ENCODE measurements around the gene TMEM98.
"Not testable (repeated sequence)": the region's sequence is repeated elsewhere in the genome, so short reads cannot be mapped to it uniquely, and the experiment has no call there.

The TMEM98 gene, protein sequence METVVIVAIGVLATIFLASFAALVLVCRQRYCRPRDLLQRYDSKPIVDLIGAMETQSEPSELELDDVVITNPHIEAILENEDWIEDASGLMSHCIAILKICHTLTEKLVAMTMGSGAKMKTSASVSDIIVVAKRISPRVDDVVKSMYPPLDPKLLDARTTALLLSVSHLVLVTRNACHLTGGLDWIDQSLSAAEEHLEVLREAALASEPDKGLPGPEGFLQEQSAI

GRCh38 chr17:32927724-32928585, at the start of gene TMEM98:
TMEM98 (plus strand) TSS chr17:32928153; CDS start chr17:32931529, 3,376 bp downstream.
- DNase-seq: no peak

DNA sequence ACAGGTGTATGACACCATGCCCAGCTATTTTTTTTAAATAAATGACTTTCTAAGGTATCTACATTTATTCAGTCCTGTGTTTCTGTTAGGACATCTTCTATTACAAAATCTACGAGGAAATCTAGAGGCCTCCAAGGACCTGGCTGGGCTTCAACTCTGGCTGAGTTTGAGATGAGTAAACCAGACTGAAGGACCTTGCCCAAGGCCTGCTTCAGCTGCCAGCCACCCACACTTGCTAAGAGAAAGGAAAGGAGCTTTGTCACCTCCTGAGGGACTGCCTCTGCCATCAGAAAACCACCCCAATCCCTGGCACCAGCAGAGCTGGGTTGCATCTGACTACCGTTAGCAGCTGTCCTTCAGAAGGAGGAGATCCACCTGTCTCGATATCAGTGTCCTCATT, 49.7 kb upstream of the TMEM98 start:
- DNase-seq: no peak

- DNase-seq: no peak
Measured at GRCh38 chr17:32879134-32879533, 48.8 kb upstream of the TMEM98 start.

DNA sequence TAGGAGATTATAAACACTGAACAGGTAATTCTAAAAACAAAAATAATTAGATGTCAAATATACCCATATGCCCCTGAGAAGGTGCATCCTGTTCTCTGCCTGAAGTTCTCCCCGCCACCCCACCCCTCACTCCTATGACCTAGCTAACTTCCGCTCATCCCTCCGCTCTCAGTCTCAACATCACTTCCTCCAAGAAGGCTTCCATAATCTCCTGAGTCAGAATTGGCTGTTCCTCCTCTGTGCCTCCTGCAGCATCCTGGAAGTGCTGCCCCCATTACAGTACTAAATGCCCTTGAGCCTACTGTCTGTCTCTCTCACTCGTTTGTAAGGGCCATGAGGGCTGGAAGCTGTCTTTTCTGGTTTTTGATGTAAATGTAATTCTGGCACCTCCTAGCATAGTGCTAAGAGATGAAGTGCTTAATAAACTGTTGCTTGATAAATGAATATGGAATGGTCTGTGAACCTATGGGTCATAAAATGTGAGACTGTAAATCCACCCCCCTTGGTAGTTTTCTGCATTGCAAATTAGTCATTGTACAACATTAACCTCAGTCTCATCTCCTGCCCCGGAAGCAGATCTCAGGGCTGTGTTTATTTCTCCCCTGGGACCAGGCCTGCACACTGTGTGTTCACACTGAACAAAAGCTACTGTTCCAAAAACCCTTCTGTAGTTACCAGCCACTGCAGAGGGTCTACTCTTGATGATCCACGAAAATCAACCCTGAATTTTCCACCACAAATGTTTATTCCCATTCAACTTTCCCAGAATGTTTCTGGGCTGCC, 47.1 kb upstream of the TMEM98 start:
- DNase-seq: no peak

GRCh38 chr17:32882029-32882428, 45.9 kb upstream of the TMEM98 start:
- no peak for DNase-seq

GRCh38 chr17:32882734-32883133, 45.2 kb upstream of the TMEM98 start:
- DNase-seq: no peak

DNA sequence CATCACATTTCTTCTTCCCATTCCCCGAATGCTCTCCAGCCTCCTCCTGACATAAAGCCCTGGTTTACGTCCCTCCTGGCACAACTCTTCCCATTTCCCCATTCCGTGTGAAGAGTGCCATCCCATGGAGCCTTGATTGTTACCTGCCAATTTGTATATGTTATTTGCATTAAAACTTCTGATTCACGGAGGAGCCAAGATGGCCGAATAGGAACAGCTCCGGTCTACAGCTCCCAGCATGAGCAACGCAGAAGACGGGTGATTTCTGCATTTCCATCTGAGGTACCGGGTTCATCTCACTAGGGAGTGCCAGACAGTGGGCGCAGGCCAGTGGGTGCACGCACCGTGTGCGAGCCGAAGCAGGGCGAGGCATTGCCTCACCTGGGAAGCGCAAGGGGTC, 41.0 kb upstream of the TMEM98 start:
- DNase-seq: not testable (repeated sequence)

GRCh38 chr17:32887410-32887809, 40.5 kb upstream of the TMEM98 start:
- not testable (repeated sequence) for DNase-seq

DNA sequence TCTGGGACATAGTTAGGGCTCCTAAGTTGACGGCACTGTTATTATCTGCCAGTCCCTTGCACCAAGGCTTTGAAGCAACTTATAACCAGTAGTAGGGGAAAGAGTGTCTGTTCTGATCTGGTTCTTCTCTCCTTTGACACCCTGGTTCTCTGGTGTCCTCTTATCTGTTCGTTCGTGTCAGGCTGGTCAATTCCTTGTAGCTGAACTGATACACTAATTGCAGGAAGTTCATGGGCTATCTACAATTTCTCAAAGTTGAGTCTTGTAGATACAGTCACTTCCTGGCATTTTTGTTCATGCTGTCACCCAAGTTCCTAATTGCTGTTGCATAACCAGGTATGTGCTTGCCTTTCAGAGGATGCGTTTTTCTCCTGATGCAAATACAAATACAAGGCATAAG, 33.7 kb upstream of the TMEM98 start:
- DNase-seq: no peak

- no peak for DNase-seq
Measured at GRCh38 chr17:32896647-32897258, 31.2 kb upstream of the TMEM98 start.

DNA sequence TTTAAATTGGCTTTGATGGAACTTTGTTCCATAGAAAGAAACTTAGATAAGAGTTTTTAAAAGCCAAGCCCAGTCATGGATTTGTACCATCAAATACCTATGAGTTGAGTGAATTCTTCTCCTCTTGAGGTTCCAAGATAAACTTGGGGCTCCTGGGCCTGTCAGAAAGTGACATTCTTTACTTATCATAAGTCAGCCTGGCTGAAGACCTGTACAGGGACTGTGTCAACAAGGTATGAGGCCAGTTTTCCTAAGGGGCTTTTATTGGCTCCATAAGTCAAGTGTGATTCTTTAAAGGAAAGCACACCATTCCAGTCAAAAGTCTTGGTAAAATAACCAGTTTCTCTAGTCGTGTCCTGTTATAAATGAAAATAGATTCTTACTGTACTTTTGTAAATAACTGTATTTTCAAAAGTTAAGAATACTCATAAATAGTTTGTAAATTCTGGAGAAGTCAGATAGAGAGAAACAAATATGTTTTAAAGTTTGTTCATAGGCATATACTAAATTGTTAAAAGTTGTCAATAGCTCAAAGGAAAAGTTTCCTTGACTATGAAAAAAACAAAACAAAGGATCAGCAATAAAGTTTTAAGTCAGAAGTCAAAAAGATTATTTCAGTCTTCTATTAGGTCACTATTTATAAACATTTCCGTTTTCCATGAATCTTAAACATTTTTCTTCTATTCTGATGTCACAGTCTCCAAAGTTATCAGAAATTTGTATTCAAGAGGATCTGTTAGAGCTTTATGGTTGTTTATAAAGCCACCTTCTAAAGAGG, 28.5 kb upstream of the TMEM98 start:
- no peak for DNase-seq

GRCh38 chr17:32901743-32902142, 26.2 kb upstream of the TMEM98 start:
- no peak for DNase-seq

GRCh38 chr17:32903774-32904673, 23.9 kb upstream of the TMEM98 start:
- no peak for DNase-seq

DNA sequence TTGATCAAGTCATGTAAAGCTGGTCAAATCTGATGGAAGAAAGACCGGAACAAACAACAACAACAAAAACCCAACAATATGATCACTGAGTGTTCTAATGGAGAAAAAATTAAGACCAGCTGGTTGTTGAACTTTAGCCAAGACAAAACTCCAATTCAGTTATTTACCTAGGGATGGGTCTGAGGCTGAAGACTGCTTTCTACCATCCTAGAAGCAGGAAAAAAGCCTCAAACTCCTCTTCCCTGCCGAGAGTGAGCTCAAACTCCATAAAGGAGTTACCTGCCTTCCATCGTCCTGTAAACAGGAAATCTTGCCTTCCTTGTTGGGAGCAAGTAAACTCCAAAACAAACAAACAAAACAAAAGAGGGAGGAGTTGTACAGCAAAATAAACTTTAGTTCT, 23.1 kb upstream of the TMEM98 start:
- DNase-seq: no peak

DNA sequence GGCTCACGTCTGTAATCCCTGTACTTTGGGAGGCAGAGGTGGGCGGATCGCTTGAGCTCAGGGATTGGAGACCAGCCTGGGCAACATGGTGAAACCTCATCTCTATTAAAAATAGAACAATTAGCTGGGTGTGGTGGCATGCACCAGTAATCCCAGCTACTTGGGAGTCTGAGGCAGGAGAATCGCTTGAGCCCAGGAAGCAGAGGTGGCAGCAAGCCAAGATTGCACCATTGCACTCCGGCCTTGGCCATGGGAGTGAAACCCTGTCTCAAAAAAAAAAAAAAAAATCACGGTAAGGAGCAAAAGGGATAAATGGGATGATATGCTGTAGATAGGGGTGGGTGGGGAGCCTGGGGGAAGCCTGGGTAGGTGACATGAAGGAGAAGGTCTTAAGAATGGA, 20.4 kb upstream of the TMEM98 start:
- DNase-seq: no peak

GRCh38 chr17:32909787-32910369, 18.1 kb upstream of the TMEM98 start:
- peak; percentile 40 for DNase-seq

GRCh38 chr17:32910769-32911168, 17.2 kb upstream of the TMEM98 start:
- DNase-seq: no peak

GRCh38 chr17:32912218-32912897, 15.6 kb upstream of the TMEM98 start:
- DNase-seq: no peak

- DNase-seq: no peak
Measured at GRCh38 chr17:32913593-32913992, 14.4 kb upstream of the TMEM98 start.

GRCh38 chr17:32914181-32914580, 13.8 kb upstream of the TMEM98 start:
- no peak for DNase-seq
